GM21717 (cell line): ENCODE data around the gene LMX1B.

Experiments used
- ATAC-seq: cut with Tn5 transposase; IDR thresholded peaks from one replicate; pipeline ENCODE4 v1.9.1; 2021; ENCODE audit warnings: mild to moderate bottlenecking, moderate library complexity; ENCODE audit not compliant: unreplicated experiment

Gene LMX1B

DNA sequence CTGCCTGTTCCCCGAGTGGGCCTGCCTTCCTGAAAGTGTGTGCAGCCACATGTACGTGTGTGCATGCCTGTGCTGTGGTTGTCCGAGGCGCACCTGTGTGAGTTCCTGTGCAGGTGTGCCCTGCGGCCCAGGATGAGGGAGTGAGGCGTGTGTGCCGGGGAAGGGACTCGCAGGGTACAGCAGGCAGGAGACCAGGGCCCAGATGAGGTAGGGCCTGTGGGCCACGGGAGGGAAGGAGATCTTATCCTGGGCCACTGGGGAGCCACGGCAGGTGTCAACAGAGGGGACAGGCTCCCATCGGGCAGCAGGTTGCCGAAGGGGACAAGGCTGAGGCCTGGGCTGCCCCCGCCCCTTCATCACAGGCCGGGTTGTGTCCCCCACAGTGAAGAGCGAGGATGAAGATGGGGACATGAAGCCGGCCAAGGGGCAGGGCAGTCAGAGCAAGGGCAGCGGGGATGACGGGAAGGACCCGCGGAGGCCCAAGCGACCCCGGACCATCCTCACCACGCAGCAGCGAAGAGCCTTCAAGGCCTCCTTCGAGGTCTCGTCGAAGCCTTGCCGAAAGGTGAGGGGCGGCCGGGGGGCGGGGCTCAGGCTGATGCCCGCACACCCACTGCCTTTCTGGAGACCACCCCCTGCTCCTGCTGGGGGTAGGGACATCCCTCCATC, 79.2 kb downstream of the LMX1B start:
- no peak for ATAC-seq

GRCh38 chr9:126693428-126693944, 79.8 kb downstream of the LMX1B start:
- ATAC-seq, result no peak

GRCh38 chr9:126694206-126695081, 80.7 kb downstream of the LMX1B start:
- no peak for ATAC-seq

DNA sequence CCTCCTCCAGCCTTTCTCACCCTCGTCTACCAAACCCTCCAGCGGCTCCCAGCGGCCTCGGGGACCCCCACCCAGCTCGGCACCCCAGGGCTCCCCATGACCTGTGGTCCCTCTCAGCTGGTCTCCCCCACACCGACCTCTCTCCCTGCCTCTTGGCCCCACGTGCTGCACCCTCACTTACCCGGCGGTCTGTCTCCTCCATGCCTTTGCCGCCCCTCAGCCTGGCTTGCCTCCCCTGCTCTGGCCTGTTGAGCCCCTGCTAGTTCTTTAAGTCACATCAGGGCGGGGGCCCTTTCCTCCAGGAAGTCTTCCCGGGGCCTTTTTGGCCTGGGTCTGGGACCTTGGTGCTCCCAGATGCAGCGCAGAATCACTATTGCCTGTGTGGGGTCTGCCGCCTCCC, 81.5 kb downstream of the LMX1B start:
- no peak for ATAC-seq

DNA sequence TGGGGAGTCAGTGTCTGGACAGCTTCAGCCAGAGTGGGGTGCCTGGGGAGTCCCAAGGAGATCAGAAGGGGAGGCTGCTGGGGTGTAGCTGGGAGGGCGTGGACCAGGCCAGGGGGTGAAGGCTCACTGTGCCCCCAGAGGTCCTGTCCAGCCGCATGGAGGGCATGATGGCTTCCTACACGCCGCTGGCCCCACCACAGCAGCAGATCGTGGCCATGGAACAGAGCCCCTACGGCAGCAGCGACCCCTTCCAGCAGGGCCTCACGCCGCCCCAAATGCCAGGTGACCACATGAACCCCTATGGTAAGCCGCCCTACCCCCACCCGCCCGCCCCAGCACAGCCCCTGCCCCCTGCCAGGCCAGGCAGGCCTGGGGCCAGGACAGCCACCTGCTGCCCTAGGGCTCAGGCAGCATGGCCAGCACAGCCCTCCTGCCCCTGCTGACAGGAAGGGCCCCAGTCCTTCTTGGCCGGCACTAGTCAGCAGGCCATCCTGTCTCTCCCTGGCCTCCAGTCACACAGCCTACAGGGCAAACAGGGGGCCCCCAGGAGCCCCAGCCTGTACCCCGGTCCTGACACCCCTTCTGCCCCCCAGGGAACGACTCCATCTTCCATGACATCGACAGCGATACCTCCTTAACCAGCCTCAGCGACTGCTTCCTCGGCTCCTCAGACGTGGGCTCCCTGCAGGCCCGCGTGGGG, 82.1 kb downstream of the LMX1B start:
- ATAC-seq, result no peak

- no peak for ATAC-seq
Observed at GRCh38 chr9:126696401-126697145, 82.8 kb downstream of the LMX1B start.

DNA sequence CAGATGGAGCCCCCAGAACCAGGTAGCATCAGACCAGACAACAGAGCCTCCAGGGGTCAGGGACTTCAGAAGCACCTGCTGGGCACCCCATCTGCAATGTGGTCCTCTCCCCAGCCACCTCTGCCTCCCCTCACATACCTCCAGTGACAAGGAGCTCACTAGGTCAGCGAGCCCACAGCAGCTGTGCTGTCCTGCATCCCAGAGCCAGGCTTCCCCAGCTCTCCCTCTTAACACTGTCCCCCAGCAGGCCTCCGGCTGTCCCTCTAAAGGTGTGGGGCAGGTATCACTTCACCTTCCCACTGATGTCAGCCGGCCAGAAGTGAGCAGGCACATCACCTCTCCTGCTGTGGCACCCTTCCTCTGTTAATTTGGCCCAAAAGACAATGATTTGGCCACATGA, 83.6 kb downstream of the LMX1B start:
- no peak for ATAC-seq

GRCh38 chr9:126698251-126698650, 84.5 kb downstream of the LMX1B start:
- no peak for ATAC-seq

GRCh38 chr9:126698756-126699155, 85.0 kb downstream of the LMX1B start:
- no peak for ATAC-seq

DNA sequence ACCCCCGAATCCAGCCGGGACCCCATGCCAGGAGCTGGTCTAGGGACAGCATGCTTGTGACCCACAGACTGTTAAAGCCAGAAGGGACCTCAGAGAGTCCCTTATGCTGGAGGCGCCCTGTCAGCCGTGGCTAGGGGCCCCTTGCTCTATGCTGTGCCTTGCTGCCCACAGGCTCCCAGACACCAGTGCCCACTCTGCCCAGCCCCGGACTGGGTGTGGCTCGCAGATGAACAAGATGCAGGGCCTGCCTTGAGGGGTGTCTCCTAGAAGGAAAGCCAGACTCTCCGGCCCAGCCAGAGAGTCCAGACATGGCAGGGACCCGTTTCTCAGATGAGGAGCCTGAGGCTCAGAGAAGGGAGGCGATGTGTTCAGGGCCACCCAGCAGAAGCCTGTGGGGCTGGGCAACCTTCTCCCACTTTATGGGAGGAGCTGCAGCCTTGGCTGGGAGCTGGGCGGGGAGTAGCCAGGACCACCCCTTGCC, 85.7 kb downstream of the LMX1B start:
- ATAC-seq, result no peak

DNA sequence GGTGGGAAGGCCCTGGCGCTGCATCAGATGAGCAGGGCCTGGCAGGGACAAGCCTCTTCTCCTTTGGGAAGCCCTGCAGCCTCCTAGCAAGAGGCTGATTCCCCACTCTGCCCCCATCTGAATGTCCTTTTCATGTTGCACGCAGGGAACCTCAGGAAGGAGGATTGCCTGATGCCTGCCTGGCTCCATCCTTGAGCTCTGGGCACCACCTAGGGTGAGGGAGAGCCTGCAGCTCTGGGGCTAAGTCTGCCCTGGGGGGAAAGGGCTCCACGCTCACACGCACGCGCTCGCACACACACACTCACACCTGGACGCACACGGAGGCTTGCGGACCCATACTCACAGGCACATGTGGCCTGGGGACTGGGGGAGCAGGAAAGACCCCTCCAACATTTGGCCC, 86.6 kb downstream of the LMX1B start:
- ATAC-seq, result no peak

- ATAC-seq, result no peak
Observed at GRCh38 chr9:126700903-126701812, 87.4 kb downstream of the LMX1B start.

DNA sequence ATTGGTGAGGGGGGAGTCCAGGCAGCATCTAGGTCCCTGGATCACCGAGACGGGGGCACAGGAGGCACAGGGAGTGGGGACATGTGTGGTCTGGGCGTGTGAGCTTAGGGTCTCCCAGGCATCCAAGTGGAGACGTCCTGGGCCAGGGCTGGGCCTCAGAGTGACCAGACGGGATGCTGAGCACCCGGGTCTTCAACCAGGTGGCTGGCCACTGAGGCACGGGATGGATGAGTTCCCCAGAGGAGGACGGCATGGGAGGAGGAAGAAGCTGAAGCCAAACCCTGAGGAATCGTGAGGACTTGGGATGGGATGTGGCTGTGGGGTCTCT, 88.0 kb downstream of the LMX1B start:
- ATAC-seq, result no peak

DNA sequence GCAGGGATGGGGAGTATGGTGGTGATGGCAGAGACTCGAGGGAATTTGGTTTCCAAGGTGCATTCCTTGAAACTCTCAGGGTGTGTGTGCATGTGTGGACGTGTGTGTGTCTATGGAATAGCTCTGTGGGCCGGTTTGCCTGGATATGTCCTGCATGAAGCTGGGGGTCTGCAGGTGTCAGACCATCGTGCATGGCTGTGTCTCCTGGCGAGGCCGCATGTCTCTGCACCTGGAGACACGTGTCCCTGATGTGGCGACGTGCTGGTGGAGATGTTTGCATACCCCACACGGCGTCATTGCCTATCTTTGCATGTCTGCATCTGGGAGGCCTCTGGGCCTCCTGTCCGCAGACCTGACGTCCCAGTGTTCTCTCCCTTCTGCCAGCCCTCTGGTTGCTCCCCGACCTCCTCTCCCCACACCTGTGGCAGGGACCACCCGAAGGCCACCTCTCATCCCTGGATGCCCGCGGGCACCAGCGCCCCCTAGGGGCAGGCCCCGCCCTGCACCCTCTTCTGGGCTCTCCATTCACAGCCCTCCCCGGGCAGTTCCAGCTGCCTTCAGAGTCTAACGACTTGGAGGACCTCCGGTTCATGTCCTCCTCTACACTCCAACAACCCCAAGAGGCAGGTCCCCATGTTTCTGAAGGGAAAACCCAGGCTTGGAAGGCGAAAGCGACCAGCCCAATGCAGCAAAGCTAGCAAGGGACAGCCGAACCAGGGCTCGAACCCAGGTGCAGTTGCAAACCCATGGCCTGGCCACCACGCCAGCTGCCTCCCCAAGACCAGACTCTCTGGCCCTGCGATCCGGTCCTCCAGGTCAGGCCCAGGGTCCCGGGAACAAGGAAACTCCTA, 88.6 kb downstream of the LMX1B start:
- no peak for ATAC-seq

DNA sequence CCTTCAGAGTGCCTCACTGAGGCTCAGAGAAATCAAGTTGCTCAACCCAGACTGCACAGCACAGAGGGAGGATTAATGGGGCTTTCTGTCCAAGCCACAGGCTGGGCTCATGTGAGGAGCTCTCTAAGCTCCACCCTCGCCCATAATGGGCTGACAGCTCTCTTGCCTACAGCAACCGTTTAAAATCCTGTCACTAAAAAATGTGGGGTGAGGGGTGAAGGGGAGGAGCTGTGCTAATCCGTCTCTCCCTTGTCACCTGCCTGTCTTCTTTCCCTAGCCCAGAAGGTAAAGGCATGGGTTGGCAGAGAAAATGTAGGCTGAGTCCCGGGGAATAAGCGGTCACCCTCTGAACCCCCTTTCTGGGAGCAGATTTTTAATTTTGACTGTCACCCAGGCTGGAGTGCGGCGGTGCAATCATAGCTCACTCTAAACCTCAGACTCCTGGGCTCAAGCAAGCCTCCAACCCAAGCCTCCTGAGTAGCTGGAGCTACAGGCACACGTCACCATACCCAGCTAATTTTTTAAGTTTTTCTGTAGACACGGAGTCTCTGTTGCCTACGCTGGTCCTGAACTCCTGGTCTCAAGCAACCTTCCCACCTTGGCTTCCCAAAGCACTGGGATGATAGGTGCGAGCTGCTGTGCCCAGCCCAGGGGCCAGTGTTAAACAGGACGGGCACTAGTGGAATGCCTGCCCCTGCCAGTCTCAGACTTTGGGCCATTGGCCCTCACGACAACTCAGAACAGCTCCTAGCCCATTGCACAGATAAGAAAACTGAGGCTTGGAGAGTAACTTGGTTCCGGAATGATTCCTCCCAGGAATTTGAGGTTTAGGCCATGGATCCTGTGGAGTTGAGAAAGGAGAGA, 89.5 kb downstream of the LMX1B start:
- no peak for ATAC-seq

DNA sequence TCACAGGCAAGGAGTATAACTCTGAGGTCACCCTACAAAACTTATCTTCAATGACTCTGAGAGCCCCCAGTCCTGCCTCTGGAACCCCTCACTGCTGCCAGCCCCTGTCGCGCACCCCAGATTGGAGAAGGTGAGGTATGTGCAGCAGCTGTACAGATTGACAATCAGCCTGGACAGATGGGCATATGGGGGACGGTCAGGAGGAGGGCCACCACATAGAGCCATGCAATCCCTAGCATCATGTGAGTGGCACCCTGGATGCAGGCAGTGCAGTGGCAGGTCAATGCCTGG, 90.1 kb downstream of the LMX1B start:
- no peak for ATAC-seq

DNA sequence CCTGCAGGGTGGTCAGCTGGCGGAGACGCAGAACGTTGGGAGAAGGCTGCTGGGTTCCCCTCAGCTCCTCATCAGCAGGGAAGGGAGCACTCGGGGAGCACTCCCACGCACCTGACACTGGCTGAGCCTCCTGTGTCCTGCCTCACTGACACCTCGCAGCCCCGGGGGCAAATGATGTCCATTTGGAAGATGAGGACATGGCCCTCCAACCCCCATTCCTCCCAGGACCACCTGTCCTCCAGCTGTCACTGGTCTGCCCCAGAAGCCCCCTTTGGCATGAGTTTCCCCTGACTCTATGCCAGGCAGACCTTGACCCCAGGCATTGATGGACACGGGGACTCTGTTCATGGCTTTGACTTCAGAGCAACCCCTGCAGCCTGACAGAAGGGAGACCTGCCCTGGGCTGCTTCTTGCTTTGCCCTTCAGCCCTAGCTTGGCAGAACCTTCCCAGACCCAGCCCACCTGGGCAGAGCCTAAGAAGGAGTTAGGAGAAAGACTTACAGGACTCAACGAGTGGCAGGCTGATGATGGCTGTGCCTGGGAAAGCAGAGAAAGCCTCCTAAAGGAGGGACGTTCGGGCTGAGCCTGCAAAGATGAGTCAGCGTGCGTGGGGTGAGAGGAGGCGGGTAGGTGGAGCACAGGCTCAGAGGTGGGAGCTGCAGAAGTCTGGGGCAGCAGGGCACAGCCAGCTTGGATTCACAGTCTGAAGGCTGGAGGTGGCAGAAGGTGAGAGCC, 90.6 kb downstream of the LMX1B start:
- no peak for ATAC-seq
